Suprapubic skin (tissue), 4 donors: Measurements from ENCODE around the gene MYH11.

ENCODE experiments used
- CTCF ChIP-seq, 2 donors: fragments of 200-600 bp in 1 of 2; fragments of 450-650 bp in 1 of 2; sonication (generic) in 1 of 2; IDR thresholded peaks; one replicate each; pipeline ENCODE4 v1.5.1; 2016 to 2019; ENCODE audit warnings: antibody characterized with exemption in 2 of 2, mild to moderate bottlenecking in 1 of 2, moderate library complexity in 1 of 2
- EP300 ChIP-seq: sonication (generic); formaldehyde crosslinking; IDR thresholded peaks from one replicate; pipeline ENCODE4 v1.6.1; 2017; ENCODE audit warnings: antibody characterized with exemption
- POLR2A ChIP-seq, 2 donors: fragments of 450-650 bp; IDR thresholded peaks; one replicate each; pipeline ENCODE4 v1.6.1; 2017; ENCODE audit warnings: antibody characterized with exemption in 2 of 2, mild to moderate bottlenecking in 2 of 2, moderate library complexity in 2 of 2
- POLR2AphosphoS5 ChIP-seq, 3 donors: sonication (generic); formaldehyde crosslinking; IDR thresholded peaks; one replicate each; pipeline ENCODE4 v1.6.1; 2017; ENCODE audit warnings: antibody characterized with exemption in 3 of 3

- TF ChIP-seq CTCF (IDR thresholded peaks at IDR 0.05) (no peak), EP300 (no peak), POLR2A (IDR thresholded peaks at IDR 0.05) (no peak), POLR2AphosphoS5 (IDR thresholded peaks at IDR 0.05) (no peak)
Measured at GRCh38 chr16:15660203-15660601, 196.6 kb downstream of the MYH11 start.
